GM12801 (cell line): ENCODE results near the gene PRKCA.

ENCODE experiments used
- CTCF ChIP-seq: IDR thresholded peaks from one replicate; pipeline ENCODE4 v1.5.1; 2011; ENCODE audit warnings: control low read depth; ENCODE audit not compliant: insufficient read length; ENCODE audit errors: extremely low read depth

Gene PRKCA

GRCh38 chr17:66548659-66549310, 246.4 kb downstream of the PRKCA start:
- no peak for TF ChIP-seq CTCF

- no peak for TF ChIP-seq CTCF
These were observed 246.9 kb downstream of the PRKCA start for GRCh38 chr17:66549311-66549704.

GRCh38 chr17:66549731-66550207, 247.4 kb downstream of the PRKCA start:
- no peak for TF ChIP-seq CTCF

- TF ChIP-seq CTCF = no peak
These were observed 249.4 kb downstream of the PRKCA start for GRCh38 chr17:66551839-66552238.

GRCh38 chr17:66552371-66552770, 250.0 kb downstream of the PRKCA start:
- TF ChIP-seq CTCF = no peak

GRCh38 chr17:66555605-66556004, 253.2 kb downstream of the PRKCA start:
- TF ChIP-seq CTCF = no peak

GRCh38 chr17:66557200-66557599, 254.8 kb downstream of the PRKCA start:
- TF ChIP-seq CTCF = no peak
